Fibroblast of lung (primary cell): ENCODE data around the gene PFKFB3.

ENCODE experiments used
- CTCF ChIP-seq, 2 donors: IDR thresholded peaks in 1 of 2; conservative IDR thresholded peaks in 1 of 2; 1 replicate in 1 of 2; 2 replicates in 1 of 2; pipeline ENCODE4 v1.5.1; 2011 to 2012; ENCODE audit warnings: low read length in 2 of 2, control low read depth in 1 of 2, inconsistent platforms in 1 of 2, low read depth in 1 of 2, mild to moderate bottlenecking in 1 of 2
- EZH2 ChIP-seq: IDR thresholded peaks from 2 replicates; pipeline ENCODE4 v1.5.1; 2012; ENCODE audit warnings: low read length, control low read depth, mild to moderate bottlenecking; ENCODE audit errors: missing control alignments

DNA sequence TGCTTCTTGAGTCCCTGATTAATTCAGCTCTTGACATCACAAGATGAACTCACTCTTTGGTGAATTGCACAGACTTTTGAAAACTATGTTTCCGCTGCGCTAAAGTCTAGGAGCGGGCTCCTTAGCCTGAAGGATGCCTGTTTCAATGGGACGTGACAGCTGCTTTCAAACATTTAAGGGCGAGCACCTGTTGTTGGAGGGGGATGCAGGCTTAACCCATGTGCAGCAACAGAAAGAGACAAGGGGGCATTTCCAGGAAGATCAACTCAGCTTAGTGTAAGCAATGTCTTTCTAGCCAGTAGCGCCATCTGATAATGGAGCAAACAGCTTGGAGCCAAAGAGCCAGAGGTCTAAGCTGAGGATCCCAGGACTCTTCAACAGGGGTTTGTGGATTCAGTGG is 8.4 kb upstream of the PFKFB3 start:
- no peak for TF ChIP-seq EZH2
- no peak for TF ChIP-seq CTCF (conservative IDR thresholded peaks at IDR 0.05 in 1 of 2, IDR thresholded peaks at IDR 0.05 in 1 of 2; ENCODE audit: low read depth in 1 of 2, low read length in 2 of 2)
